Sigmoid colon (tissue), 4 donors: ENCODE measurements around the gene HIF1AN.

ENCODE experiments used
- EP300 ChIP-seq, 4 donors: sonication (generic); formaldehyde crosslinking; IDR thresholded peaks; one replicate each; pipeline ENCODE4 v1.6.1; 2017; ENCODE audit warnings: antibody characterized with exemption in 4 of 4
- POLR2AphosphoS5 ChIP-seq, 4 donors: sonication (generic); formaldehyde crosslinking; IDR thresholded peaks; one replicate each; pipeline ENCODE4 v1.6.1; 2017; ENCODE audit warnings: antibody characterized with exemption in 4 of 4
- TF ChIP-seq, protein P1 (sequence below), 4 experiments: fragments of 450-650 bp in 3 of 4; fragments of 200-600 bp in 1 of 4; IDR thresholded peaks; one replicate each; pipeline ENCODE4 v1.5.1; 2016 to 2019; ENCODE audit warnings: antibody characterized with exemption in 4 of 4, mild to moderate bottlenecking in 3 of 4, moderate library complexity in 2 of 4

DNA sequence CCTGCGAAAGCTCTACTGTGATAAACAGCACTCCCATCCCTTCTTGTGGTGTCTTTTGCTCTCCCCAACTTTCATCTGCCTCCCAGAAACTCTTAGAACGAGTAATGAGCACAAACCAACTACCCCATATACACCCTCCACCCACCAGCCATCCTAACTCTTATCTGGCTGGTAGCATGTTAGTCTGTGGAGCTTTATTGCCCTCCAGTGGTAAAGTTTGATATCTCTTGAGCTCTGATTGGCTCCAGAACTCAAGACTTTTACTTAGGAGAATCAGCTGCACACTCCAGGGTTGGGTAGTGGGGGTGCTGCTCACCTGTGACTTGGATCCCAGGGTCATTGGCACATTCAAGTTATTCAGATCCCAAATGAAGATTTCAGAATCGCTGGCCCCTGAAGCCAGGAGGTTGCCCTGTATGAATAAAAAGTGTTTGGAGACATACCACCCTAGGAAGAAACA, 27.0 kb upstream of the HIF1AN start:
- TF ChIP-seq, protein P1, sequence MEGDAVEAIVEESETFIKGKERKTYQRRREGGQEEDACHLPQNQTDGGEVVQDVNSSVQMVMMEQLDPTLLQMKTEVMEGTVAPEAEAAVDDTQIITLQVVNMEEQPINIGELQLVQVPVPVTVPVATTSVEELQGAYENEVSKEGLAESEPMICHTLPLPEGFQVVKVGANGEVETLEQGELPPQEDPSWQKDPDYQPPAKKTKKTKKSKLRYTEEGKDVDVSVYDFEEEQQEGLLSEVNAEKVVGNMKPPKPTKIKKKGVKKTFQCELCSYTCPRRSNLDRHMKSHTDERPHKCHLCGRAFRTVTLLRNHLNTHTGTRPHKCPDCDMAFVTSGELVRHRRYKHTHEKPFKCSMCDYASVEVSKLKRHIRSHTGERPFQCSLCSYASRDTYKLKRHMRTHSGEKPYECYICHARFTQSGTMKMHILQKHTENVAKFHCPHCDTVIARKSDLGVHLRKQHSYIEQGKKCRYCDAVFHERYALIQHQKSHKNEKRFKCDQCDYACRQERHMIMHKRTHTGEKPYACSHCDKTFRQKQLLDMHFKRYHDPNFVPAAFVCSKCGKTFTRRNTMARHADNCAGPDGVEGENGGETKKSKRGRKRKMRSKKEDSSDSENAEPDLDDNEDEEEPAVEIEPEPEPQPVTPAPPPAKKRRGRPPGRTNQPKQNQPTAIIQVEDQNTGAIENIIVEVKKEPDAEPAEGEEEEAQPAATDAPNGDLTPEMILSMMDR (IDR thresholded peaks at IDR 0.05) = no peak
- TF ChIP-seq EP300 (IDR thresholded peaks at IDR 0.05) = no peak
- no peak for TF ChIP-seq POLR2AphosphoS5 (IDR thresholded peaks at IDR 0.05)
